Muscle layer of duodenum (tissue), 2 donors: ENCODE data around the gene CMC2.

Experiments
- H3K27ac ChIP-seq: one replicate; pipeline ENCODE4 v1.7.0; 2013; ENCODE audit warnings: mild to moderate bottlenecking, low read length
- H3K27me3 ChIP-seq: one replicate; pipeline ENCODE4 v1.7.0; 2013; ENCODE audit warnings: low read depth, mild to moderate bottlenecking, control low read depth, low read length
- H3K36me3 ChIP-seq, 2 donors: one replicate each; pipeline ENCODE4 v1.7.0; 2013; ENCODE audit warnings: low read length in 2 of 2, control low read depth in 1 of 2, mild to moderate bottlenecking in 1 of 2; ENCODE audit not compliant: insufficient read depth in 2 of 2, control insufficient read depth in 1 of 2
- H3K4me1 ChIP-seq, 2 donors: one replicate each; pipeline ENCODE4 v1.7.0; 2013; ENCODE audit warnings: low read length in 2 of 2, mild to moderate bottlenecking in 2 of 2, control low read depth in 1 of 2, moderate library complexity in 1 of 2; ENCODE audit not compliant: insufficient read depth in 2 of 2, control insufficient read depth in 1 of 2
- H3K4me3 ChIP-seq, 2 donors: one replicate each; pipeline ENCODE4 v1.7.0; 2013; ENCODE audit warnings: low read length in 2 of 2, low read depth in 1 of 2, mild to moderate bottlenecking in 1 of 2
- H3K9me3 ChIP-seq, 2 donors: one replicate each; pipeline ENCODE4 v1.7.0; 2013; ENCODE audit warnings: low read length in 2 of 2, control low read depth in 1 of 2, mild to moderate bottlenecking in 1 of 2; ENCODE audit not compliant: control insufficient read depth in 1 of 2
- donor health status: healthy.

The CMC2 gene

DNA sequence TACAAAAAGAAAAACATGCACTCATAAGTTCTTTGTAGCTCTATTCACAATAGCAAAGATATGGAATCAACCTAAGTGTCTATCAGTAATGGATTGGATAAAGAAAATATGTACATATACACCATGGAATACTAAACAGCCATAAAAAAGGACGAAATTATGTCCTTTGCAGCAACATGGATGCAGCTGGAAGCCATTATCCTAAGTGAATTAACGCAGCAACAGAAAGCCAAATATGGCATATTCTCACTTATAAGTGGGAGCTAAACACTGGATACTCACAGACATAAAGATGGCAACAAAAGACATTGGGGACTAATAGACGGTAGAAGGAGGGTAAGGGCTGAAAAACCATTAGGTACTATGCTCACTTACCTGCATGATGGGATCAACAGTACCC is 5.8 kb downstream of the CMC2 start:
- Histone ChIP-seq H3K27ac (no peak overlapping the region), H3K4me3 (no peak overlapping the region), H3K9me3 (no peaks in the 10 kb centered on the region), H3K4me1 (peaks cover 0 to 16% of the 10 kb centered on the region in 2 donors), H3K27me3 (no peaks in the 10 kb centered on the region), H3K36me3 (no peaks in the 10 kb centered on the region)

GRCh38 chr16:80997964-80998620 is 8.6 kb downstream of the CMC2 start:
- peak overlapping the region in 1 of 2 donors; percentile 28 for H3K4me3 ChIP-seq
- H3K36me3 ChIP-seq: no peaks in the 10 kb centered on the region
- no peaks in the 10 kb centered on the region for H3K27me3 ChIP-seq
- H3K9me3 ChIP-seq: no peaks in the 10 kb centered on the region
- no peaks in the 10 kb centered on the region for H3K4me1 ChIP-seq
- H3K27ac ChIP-seq: peak overlapping the region; percentile 28

DNA sequence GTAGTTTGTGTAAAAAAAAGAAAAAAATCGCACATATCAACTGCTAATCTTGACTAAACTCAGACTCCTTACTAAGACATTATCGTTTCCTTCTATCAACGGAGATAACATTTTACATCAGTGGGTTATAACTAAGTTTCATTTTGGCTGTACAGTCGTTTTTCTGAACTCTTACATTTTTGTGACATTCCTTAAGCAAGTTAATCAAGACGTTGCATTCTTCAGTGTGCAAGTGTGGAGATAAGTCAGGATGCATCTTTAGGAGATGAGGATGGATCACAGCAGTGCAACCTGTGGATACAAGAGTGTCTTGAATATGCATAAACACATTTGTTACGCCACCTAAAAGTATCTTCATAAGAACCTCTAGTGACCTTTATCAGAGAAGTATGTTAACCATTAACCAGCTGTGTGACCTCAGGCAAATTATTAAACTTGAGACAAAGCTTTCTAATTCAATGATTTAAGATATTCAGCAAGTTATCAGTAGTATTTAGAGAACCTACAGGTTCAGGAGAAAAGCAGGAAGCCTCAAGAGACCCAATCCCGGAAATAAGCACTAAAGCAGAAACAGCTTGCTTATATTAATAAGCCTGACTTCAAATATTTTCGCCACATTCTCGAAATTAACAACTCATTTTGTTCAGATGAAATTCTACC is 9.4 kb downstream of the CMC2 start:
- Histone ChIP-seq H3K9me3 (no peaks in the 10 kb centered on the region), H3K4me1 (no peaks in the 10 kb centered on the region), H3K27ac (peak overlapping the region; percentile 28), H3K36me3 (no peaks in the 10 kb centered on the region), H3K4me3 (peak overlapping the region; percentile 42 to 51), H3K27me3 (no peaks in the 10 kb centered on the region)

- peak overlapping the region; percentile 42 to 51 for H3K4me3 ChIP-seq
- H3K36me3 ChIP-seq: peaks cover 0 to 2% of the 10 kb centered on the region in 2 donors
- H3K9me3 ChIP-seq: no peaks in the 10 kb centered on the region
- H3K4me1 ChIP-seq: no peaks in the 10 kb centered on the region
- no peaks in the 10 kb centered on the region for H3K27me3 ChIP-seq
- peak overlapping the region; percentile 28 for H3K27ac ChIP-seq
Measured at GRCh38 chr16:80996688-80997138, 10.0 kb downstream of the CMC2 start.

DNA sequence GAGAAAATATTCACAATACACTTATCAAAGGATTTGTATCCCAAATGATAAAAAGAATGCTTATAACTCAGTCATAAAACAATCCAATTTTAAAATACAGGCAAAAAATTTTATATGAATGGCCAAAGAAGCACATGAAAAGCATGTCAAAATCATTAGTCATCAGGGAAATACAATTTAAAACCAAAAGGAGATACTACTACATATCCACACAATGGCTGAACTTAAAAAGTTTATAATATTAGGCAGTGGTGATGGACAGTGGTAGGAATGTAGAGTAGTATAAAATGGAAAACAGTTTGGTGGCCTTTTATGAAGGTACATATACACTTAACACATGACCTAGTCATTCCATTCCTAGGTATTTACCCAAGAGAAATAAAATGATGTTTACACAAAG is 12.2 kb downstream of the CMC2 start:
- H3K9me3 ChIP-seq: no peaks in the 10 kb centered on the region
- H3K4me3 ChIP-seq: no peak overlapping the region
- H3K36me3 ChIP-seq: peaks cover 0 to 8% of the 10 kb centered on the region in 2 donors
- no peaks in the 10 kb centered on the region for H3K4me1 ChIP-seq
- no peaks in the 10 kb centered on the region for H3K27me3 ChIP-seq
- no peak overlapping the region for H3K27ac ChIP-seq

DNA sequence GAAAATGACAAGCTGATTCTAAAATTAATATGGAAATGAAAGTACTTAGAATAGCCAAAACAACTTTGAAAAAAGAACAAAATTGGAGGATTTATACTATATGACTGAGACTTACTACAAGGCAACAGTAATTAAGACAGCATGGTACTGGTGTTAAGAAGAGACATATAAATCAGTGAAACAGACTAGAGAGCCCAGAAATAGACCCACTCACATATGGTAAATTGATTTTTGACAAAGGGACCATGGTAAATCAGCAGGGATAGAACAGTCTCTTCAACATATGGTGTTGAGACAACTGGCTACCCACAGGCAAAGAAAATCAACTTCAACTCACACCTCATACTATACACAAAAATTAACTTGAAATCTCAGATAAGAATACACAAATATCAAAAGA is 12.9 kb downstream of the CMC2 start:
- no peaks in the 10 kb centered on the region for H3K4me1 ChIP-seq
- no peak overlapping the region for H3K4me3 ChIP-seq
- peaks cover 0 to 8% of the 10 kb centered on the region in 2 donors for H3K36me3 ChIP-seq
- H3K27me3 ChIP-seq: no peaks in the 10 kb centered on the region
- no peak overlapping the region for H3K27ac ChIP-seq
- no peaks in the 10 kb centered on the region for H3K9me3 ChIP-seq

DNA sequence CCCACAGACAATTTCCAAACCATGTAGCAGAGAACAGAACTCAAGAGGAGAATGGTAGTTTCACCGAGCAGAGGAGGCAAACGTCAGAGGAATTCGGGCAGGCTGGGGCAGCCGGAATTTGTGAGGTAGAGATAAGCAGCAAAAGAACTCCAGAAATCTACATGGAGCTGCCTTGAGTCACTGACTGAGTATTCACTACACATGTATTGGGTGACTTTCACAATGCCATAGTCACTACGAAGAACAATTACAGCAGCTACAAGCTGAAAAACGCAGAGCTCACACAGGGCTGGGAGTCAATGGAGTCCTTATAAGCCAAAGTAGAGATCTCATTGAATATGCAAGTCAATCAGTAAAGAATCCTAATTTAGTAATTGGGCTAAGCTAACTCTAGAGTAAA is 13.4 kb downstream of the CMC2 start:
- H3K4me1 ChIP-seq: no peaks in the 10 kb centered on the region
- H3K27ac ChIP-seq: no peak overlapping the region
- no peaks in the 10 kb centered on the region for H3K9me3 ChIP-seq
- H3K4me3 ChIP-seq: no peak overlapping the region
- H3K27me3 ChIP-seq: no peaks in the 10 kb centered on the region
- peaks cover 0 to 8% of the 10 kb centered on the region in 2 donors for H3K36me3 ChIP-seq

GRCh38 chr16:80992676-80993293 is 13.9 kb downstream of the CMC2 start:
- H3K9me3 ChIP-seq: no peaks in the 10 kb centered on the region
- no peak overlapping the region for H3K27ac ChIP-seq
- H3K36me3 ChIP-seq: peaks cover 0 to 8% of the 10 kb centered on the region in 2 donors
- no peak overlapping the region for H3K4me3 ChIP-seq
- no peaks in the 10 kb centered on the region for H3K4me1 ChIP-seq
- no peaks in the 10 kb centered on the region for H3K27me3 ChIP-seq

- no peak overlapping the region for H3K4me3 ChIP-seq
- H3K27me3 ChIP-seq: no peaks in the 10 kb centered on the region
- H3K4me1 ChIP-seq: no peaks in the 10 kb centered on the region
- peaks cover 0 to 8% of the 10 kb centered on the region in 2 donors for H3K36me3 ChIP-seq
- H3K27ac ChIP-seq: no peak overlapping the region
- no peaks in the 10 kb centered on the region for H3K9me3 ChIP-seq
Measured at GRCh38 chr16:80991792-80992430, 14.8 kb downstream of the CMC2 start.

GRCh38 chr16:80990978-80991377 is 15.7 kb downstream of the CMC2 start:
- Histone ChIP-seq H3K4me3 (no peak overlapping the region), H3K4me1 (peaks cover 0 to 4% of the 10 kb centered on the region in 2 donors)

DNA sequence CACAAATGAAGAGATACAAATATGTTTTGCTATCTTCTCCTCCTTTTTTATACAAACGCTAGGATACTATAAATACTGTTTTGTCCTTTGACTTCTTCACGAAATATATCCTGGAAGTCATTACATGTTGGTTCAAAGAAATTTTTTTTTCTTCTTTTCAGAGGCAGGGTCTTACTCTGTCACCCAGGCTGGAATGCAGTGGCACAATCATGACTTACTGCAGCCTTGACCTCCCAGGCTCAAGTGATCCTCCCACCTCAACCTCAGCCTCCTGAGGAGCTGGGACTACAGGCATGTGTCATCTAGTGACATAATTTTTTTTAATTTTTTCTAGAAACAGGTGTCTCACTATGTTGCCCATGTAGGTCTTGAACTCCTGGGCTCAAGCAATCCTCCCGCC is 16.1 kb downstream of the CMC2 start:
- H3K9me3 ChIP-seq: no peaks in the 10 kb centered on the region
- no peak overlapping the region for H3K27ac ChIP-seq
- H3K4me1 ChIP-seq: peaks cover 0 to 4% of the 10 kb centered on the region in 2 donors
- H3K4me3 ChIP-seq: no peak overlapping the region
- H3K27me3 ChIP-seq: no peaks in the 10 kb centered on the region
- peaks cover 0 to 8% of the 10 kb centered on the region in 2 donors for H3K36me3 ChIP-seq

More at GRCh38 chr16:80990978-80991377, 15.7 kb downstream of the CMC2 start:
- Histone ChIP-seq H3K27me3 (no peaks in the 10 kb centered on the region), H3K27ac (no peak overlapping the region), H3K36me3 (peaks cover 0 to 8% of the 10 kb centered on the region in 2 donors), H3K9me3 (no peaks in the 10 kb centered on the region)
